Keratinocyte (primary cell): ENCODE results near the gene MAGI1.

Experiments
- EZH2 ChIP-seq: IDR thresholded peaks from one replicate; pipeline ENCODE4 v1.6.1; 2012; ENCODE audit warnings: inconsistent platforms, mild to moderate bottlenecking, low read length, moderate library complexity
- TF ChIP-seq, protein P1 (sequence below), 3 experiments: IDR thresholded peaks in 1 of 3; conservative IDR thresholded peaks in 1 of 3; optimal IDR thresholded peaks in 1 of 3; 2 replicates in 2 of 3; 3 replicates in 1 of 3; pipeline versions ENCODE3 to v1.5.1; 2011; ENCODE audit warnings: low read length in 3 of 3, mild to moderate bottlenecking in 3 of 3, moderate library complexity in 2 of 3, control low read depth in 1 of 3, inconsistent platforms in 1 of 3; ENCODE audit not compliant: insufficient read depth in 2 of 3; ENCODE audit errors: extremely low read depth in 1 of 3

DNA sequence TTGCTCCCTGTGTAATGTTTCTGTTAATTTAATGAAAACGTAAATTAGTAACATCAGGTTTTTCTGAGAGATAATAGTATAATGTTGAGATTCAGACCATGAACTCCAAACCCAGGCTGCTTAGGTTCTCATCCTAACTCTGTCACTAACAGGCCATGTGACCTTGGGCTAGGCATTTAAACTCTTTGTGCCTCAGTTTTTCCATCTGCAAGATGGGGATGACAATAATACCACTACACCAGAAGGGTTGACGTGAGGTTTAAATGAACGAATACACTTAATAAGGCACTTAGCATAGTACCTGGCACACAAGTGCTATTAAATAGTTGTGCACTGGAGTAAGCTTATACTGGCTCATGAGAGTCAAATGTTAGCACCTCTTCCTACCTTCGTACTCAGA lies 370.8 kb downstream of the MAGI1 start:
- TF ChIP-seq, protein P1, sequence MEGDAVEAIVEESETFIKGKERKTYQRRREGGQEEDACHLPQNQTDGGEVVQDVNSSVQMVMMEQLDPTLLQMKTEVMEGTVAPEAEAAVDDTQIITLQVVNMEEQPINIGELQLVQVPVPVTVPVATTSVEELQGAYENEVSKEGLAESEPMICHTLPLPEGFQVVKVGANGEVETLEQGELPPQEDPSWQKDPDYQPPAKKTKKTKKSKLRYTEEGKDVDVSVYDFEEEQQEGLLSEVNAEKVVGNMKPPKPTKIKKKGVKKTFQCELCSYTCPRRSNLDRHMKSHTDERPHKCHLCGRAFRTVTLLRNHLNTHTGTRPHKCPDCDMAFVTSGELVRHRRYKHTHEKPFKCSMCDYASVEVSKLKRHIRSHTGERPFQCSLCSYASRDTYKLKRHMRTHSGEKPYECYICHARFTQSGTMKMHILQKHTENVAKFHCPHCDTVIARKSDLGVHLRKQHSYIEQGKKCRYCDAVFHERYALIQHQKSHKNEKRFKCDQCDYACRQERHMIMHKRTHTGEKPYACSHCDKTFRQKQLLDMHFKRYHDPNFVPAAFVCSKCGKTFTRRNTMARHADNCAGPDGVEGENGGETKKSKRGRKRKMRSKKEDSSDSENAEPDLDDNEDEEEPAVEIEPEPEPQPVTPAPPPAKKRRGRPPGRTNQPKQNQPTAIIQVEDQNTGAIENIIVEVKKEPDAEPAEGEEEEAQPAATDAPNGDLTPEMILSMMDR (optimal IDR thresholded peaks at IDR 0.05 in 1 of 3, IDR thresholded peaks at IDR 0.05 in 1 of 3, conservative IDR thresholded peaks at IDR 0.05 in 1 of 3; ENCODE audit: extremely low read depth in 1 of 3, insufficient read depth in 2 of 3, low read length in 3 of 3): no peak
- TF ChIP-seq EZH2: no peak
